ENCODE data around the gene TSHZ1. TPM values are rescaled to one million over a fixed set of nuclear protein-coding genes. Genes with fewer than 3 reads are reported as not detected.

Gene TSHZ1
- total RNA-seq, 4 donors from 2014 or later: 5.4 to 20.2 (median 13.7) TPM

DNA sequence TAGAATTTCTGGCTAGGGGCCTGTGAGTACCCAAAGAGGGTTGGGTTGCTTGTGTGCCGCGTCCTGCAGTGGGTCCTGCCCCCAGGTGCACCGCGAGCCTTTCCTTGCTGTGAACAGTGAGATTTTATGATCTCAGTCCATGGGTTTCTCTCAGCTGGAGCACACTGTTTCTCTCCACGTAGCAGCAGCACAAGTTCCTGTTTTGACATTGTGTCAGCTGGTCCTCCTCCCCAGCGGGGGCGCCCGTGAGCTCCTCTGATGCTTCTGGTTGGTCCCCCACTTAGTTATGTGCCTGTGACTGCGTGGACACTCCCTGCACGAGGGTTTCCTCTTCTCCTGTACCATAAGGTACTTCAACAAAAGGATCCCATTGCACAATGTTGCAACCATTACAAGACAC is 29.8 kb downstream of the TSHZ1 start:
- H3K4me1 ChIP-seq: peaks cover 0 to 33% (median 4%) of the 10 kb centered on the region in 3 donors
- no peak for DNase-seq
- H3K27ac ChIP-seq: no peak overlapping the region
- no peaks in the 10 kb centered on the region for H3K27me3 ChIP-seq
- no peaks in the 10 kb centered on the region for H3K9me3 ChIP-seq
- TF ChIP-seq, protein P1, sequence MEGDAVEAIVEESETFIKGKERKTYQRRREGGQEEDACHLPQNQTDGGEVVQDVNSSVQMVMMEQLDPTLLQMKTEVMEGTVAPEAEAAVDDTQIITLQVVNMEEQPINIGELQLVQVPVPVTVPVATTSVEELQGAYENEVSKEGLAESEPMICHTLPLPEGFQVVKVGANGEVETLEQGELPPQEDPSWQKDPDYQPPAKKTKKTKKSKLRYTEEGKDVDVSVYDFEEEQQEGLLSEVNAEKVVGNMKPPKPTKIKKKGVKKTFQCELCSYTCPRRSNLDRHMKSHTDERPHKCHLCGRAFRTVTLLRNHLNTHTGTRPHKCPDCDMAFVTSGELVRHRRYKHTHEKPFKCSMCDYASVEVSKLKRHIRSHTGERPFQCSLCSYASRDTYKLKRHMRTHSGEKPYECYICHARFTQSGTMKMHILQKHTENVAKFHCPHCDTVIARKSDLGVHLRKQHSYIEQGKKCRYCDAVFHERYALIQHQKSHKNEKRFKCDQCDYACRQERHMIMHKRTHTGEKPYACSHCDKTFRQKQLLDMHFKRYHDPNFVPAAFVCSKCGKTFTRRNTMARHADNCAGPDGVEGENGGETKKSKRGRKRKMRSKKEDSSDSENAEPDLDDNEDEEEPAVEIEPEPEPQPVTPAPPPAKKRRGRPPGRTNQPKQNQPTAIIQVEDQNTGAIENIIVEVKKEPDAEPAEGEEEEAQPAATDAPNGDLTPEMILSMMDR (IDR thresholded peaks at IDR 0.05): no peak
- TF ChIP-seq POLR2A (IDR thresholded peaks at IDR 0.05): no peak
- H3K4me3 ChIP-seq: no peak overlapping the region
- intact Hi-C loops (cut with DNase I): no loop called here
- 87 to 90% methylated on average over 10 of the region's 10 CpGs for WGBS, 2 donors
- H3K36me3 ChIP-seq: peaks cover 0 to 8% (median 0%) of the 10 kb centered on the region in 3 donors

DNA sequence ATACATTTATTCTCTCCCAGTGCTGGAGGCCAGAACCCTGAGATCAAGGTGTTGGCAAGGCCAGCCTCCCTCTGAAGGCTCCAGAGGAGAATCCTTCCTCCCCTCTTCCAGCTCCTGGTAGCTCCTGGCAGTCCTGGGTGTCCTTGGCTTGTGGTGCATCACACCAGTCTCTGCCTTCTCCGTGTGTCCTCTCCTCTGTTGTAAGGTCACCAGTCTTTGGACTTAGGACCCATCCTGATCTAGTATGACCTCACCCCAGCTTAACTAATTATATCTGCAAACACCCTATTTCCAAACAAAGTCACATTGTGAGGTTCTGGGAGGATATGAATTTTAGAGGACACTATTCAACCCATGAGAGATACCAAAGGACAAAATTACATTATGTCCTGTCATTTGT is 31.1 kb downstream of the TSHZ1 start:
- intact Hi-C loops (cut with DNase I): no loop called here
- H3K9me3 ChIP-seq: no peaks in the 10 kb centered on the region
- no peak overlapping the region for H3K27ac ChIP-seq
- H3K36me3 ChIP-seq: no peaks in the 10 kb centered on the region
- no peak overlapping the region for H3K4me3 ChIP-seq
- WGBS, 2 donors: 86% methylated on average over 1 of the region's 1 CpG
- TF ChIP-seq POLR2A (IDR thresholded peaks at IDR 0.05): no peak
- TF ChIP-seq, protein P1 (IDR thresholded peaks at IDR 0.05): no peak
- no peaks in the 10 kb centered on the region for H3K27me3 ChIP-seq
- no peak for DNase-seq
- H3K4me1 ChIP-seq: peaks cover 2 to 45% (median 6%) of the 10 kb centered on the region in 3 donors

DNA sequence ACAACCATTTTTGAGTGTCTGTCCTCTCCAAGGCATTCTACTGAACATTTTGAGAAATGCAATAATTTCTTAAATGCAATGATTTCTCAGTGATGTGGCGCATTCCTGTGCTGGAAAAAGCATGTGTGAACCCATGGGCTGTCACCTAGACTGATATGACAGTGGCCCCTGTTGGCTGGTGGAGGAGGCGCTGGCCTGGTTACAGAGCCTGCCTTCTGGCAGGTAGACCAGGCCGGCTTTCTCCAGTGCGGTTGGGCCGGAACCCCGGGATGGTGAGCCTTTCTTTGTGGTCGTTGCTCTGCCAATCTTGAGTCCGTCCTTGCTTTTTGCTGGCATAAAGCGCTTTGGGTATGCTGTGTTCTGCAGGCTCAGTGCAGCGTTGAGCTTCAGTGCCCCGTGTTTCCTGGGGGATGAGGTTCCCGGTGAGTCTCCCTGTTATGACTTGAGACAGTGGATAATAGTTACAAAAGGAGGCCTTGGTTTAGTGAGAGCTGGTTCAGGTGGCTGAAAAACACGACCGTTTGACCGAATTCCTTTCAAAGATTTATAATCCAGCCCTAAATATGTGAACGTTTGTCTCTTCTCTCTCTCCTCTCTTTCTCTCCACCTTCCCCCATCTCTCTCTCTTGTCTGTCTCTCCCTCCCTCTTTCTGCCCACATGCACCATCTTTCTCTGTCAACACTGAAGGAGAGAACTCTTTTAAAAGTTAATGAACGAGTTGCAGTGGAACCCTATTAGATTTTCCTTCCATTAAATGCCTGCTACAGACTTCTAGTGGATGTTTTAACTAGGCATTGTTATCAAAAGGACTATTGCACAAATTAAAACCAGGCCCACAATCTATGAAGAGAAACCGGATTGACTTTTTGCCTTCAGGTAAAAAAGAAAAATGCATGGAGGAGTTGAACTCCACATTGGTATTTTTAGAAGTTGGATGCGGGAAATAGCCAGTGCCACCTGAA is 34.0 kb downstream of the TSHZ1 start:
- TF ChIP-seq, protein P1 (IDR thresholded peaks at IDR 0.05): peak in 5 of 6 experiments; percentile 6 to 51 (median 31)
- no peak for TF ChIP-seq POLR2A (IDR thresholded peaks at IDR 0.05)
- Histone ChIP-seq H3K4me1 (peaks cover 15 to 54% (median 19%) of the 10 kb centered on the region in 3 donors), H3K27me3 (no peaks in the 10 kb centered on the region), H3K36me3 (no peaks in the 10 kb centered on the region), H3K9me3 (no peaks in the 10 kb centered on the region), H3K27ac (no peak overlapping the region), H3K4me3 (no peak overlapping the region)
- DNase-seq: no peak
- intact Hi-C loops (cut with DNase I): loop anchor here (5.0 kb wide), 1 partner anchor 32 kb away; the partner anchor contains the start of gene TSHZ1
- 44 to 50% methylated on average over 17 of the region's 19 CpGs for WGBS, 2 donors

DNA sequence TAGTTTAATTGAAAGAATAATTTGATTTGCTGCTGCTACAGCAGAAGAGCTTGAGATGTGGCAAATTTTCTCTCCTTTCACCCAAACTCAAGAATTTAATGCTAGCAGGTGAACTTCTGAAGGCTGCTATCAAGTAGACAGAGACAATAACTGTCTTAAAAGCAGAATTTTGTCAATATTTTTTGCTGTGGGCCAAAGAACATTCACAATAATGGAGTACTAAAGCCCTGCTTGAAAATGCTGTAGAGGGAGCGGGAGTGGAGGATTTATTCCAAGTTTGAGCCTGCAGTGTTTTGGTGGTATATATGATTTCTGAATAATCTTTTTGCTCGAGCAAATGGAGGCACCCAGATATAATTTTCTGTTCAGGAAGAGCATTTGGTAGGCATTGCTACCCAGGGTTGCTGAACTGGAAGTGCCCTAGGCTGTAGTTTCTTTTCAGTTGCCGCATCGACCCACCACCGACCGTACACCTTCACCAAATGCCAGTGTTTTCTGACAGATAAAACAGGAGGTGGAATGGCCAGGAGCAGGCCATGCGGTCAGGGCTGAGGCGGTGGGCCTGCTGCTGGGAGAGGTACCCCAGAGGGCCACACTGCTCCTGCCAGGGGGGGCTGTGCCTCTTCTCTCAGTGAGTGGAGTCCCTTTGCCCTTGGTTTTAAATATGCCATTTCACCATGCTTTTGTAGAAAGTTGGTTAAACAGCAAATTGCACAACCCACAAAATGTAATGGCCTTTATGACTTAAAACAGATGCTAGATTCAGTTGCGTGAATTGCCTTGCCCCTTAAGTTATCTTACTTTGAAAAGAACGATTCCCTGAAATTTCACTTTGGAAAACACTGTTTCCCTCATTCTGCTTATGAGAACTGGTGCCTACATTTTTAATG is 36.4 kb downstream of the TSHZ1 start:
- no peaks in the 10 kb centered on the region for H3K9me3 ChIP-seq
- intact Hi-C loops (cut with DNase I): loop anchor here (5.0 kb wide), 1 partner anchor 35 kb away; the partner anchor contains the start of gene TSHZ1
- 33 to 50% methylated on average over 10 of the region's 10 CpGs for WGBS, 2 donors
- H3K4me3 ChIP-seq: peak overlapping the region; percentile 23 to 63 (median 42)
- H3K27me3 ChIP-seq: no peaks in the 10 kb centered on the region
- no peak for DNase-seq
- H3K27ac ChIP-seq: peak overlapping the region; percentile 62 to 89 (median 86)
- peaks cover 19 to 78% (median 20%) of the 10 kb centered on the region in 3 donors for H3K4me1 ChIP-seq
- TF ChIP-seq, protein P1 (IDR thresholded peaks at IDR 0.05): no peak
- no peak for TF ChIP-seq POLR2A (IDR thresholded peaks at IDR 0.05)
- no peaks in the 10 kb centered on the region for H3K36me3 ChIP-seq

All from esophagus squamous epithelium (tissue), 5 donors.